Neural crest cell (in vitro differentiated cells): Measurements from ENCODE around the gene SMIM20. TPM values are rescaled to one million over a fixed set of nuclear protein-coding genes. Genes with fewer than 3 reads are reported as not detected.
A peak's percentile ranks its signal among the peaks of the same experiment; 100 is the strongest.

Experiments
- DNase-seq: peaks from one replicate; pipeline ENCODE4 v3.0.0; 2021; ENCODE audit warnings: low read depth, mixed read lengths, low spot score
- H3K27ac Mint-ChIP-seq: one replicate; pipeline ENCODE4 v1.8.0; 2021; ENCODE audit warnings: mild to moderate bottlenecking, mixed read lengths; ENCODE audit not compliant: unreplicated experiment
- H3K27me3 Mint-ChIP-seq: 2 replicates; pipeline ENCODE4 v1.8.0; 2021; ENCODE audit warnings: low read depth, mild to moderate bottlenecking, mixed read lengths
- H3K36me3 Mint-ChIP-seq: 2 replicates; pipeline ENCODE4 v1.8.0; 2021; ENCODE audit warnings: low read depth, mild to moderate bottlenecking, mixed read lengths
- H3K4me1 Mint-ChIP-seq: 2 replicates; pipeline ENCODE4 v1.8.0; 2021; ENCODE audit warnings: mixed read lengths
- H3K4me3 Mint-ChIP-seq: one replicate; pipeline ENCODE4 v1.8.0; 2021; ENCODE audit warnings: mild to moderate bottlenecking, mixed read lengths
- H3K9me3 Mint-ChIP-seq: 2 replicates; pipeline ENCODE4 v1.8.0; 2021; ENCODE audit warnings: mixed read lengths
- total RNA-seq: library from RNA; stranded (reverse); gene quantifications from 2 replicates; pipeline ENCODE4 v1.2.1, GENCODE V29; 2021
- TF ChIP-seq, protein P1 (sequence below): fragments of 200-600 bp; sonication (generic); conservative IDR thresholded peaks from 2 replicates; pipeline ENCODE4 v1.5.0; 2021; ENCODE audit warnings: antibody characterized with exemption, mild to moderate bottlenecking

Gene SMIM20
- total RNA-seq, 1 donor from 2014 or later, result 24.9 TPM

DNA sequence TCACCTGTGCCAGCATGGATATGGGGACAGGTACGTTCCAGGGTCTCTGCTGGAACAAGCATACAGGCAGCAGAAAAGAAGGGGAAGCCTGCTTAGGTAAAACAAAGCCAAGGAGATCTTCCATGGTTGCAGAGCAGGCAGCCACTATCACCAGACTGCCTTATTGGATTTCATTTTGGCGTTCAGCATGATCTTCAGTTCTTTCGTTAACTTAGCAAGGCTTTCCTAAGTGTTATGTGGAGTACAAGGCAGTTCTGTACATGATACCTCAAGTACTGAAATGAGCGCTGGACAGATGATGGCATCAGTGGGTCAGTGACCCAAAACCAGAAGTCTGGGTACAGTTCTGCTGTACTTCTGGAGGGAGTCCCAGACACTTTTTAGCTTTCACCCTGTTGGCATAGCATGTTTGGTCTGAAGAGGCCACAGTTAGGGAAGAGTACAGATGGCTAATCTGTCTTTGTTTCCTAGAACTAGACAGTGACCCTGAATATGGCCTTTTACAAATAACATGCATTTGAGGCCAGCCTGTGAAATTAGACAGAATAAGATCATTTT, 8.9 kb downstream of the SMIM20 start:
- peaks cover 2% of the 10 kb centered on the region for H3K36me3 Mint-ChIP-seq
- peaks cover 32% of the 10 kb centered on the region for H3K4me1 Mint-ChIP-seq
- no peak overlapping the region for H3K4me3 Mint-ChIP-seq
- H3K9me3 Mint-ChIP-seq, result no peaks in the 10 kb centered on the region
- no peak for DNase-seq
- H3K27me3 Mint-ChIP-seq, result no peaks in the 10 kb centered on the region
- H3K27ac Mint-ChIP-seq, result peak overlapping the region; percentile 32
- TF ChIP-seq, protein P1, sequence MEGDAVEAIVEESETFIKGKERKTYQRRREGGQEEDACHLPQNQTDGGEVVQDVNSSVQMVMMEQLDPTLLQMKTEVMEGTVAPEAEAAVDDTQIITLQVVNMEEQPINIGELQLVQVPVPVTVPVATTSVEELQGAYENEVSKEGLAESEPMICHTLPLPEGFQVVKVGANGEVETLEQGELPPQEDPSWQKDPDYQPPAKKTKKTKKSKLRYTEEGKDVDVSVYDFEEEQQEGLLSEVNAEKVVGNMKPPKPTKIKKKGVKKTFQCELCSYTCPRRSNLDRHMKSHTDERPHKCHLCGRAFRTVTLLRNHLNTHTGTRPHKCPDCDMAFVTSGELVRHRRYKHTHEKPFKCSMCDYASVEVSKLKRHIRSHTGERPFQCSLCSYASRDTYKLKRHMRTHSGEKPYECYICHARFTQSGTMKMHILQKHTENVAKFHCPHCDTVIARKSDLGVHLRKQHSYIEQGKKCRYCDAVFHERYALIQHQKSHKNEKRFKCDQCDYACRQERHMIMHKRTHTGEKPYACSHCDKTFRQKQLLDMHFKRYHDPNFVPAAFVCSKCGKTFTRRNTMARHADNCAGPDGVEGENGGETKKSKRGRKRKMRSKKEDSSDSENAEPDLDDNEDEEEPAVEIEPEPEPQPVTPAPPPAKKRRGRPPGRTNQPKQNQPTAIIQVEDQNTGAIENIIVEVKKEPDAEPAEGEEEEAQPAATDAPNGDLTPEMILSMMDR, result no peak

DNA sequence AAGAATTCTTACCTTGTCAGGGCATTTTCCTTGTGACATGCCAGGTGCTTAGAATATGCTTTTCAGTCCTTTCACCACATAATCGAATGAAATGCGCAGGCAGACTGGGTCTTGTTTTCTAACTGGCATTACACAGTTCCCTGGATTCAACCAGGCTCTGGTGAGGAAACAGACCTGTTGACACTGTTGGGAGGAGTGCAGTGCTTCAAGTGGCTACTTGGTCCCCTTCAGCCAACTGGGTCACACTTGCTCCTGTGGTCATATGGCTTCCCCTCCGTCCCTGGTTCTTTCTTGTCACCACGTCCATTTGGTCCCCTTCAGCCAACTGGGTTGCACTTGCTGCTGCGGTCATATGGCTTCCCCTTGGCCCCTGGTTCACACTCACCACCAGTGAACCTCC, 9.7 kb downstream of the SMIM20 start:
- TF ChIP-seq, protein P1, result no peak
- H3K9me3 Mint-ChIP-seq, result no peaks in the 10 kb centered on the region
- H3K36me3 Mint-ChIP-seq, result peaks cover 2% of the 10 kb centered on the region
- no peak overlapping the region for H3K4me3 Mint-ChIP-seq
- no peak for DNase-seq
- no peaks in the 10 kb centered on the region for H3K27me3 Mint-ChIP-seq
- peaks cover 38% of the 10 kb centered on the region for H3K4me1 Mint-ChIP-seq
- H3K27ac Mint-ChIP-seq, result no peak overlapping the region

DNA sequence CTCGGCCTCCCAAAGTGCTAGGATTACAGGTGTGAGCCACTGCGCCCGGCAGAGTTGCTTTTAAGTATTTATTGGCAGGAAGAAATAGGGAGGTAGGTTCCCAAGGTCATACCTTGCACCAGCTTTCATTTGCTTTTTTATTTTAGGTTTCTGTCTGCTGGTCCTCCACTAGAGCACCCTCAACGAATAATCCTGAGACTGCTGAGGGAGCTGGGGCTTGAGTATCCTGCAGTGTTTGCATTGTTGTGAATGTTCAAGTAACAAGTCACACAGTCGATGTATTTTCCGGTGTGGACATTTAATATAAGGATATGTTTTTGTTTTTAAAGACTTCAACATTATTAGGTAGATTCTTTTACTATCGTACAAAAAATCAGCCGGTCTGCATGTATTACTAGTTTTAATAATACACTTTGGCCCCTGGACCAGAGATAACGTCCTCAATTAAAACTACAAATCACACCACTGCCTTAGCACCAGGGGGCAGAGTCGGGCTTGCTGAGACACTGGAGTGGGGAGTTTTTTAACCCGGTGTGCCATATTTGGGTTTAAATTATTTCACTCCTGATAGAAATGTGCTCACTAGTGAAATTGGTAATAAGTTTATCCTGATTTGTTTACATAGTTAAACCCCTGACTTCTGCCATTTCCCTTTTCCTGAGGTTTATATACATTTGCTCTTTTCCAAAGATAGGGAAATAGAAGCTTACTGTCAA, 11.6 kb downstream of the SMIM20 start:
- no peak overlapping the region for H3K4me3 Mint-ChIP-seq
- TF ChIP-seq, protein P1, result peak; percentile 72
- H3K27ac Mint-ChIP-seq, result no peak overlapping the region
- H3K9me3 Mint-ChIP-seq, result no peaks in the 10 kb centered on the region
- H3K4me1 Mint-ChIP-seq, result peaks cover 32% of the 10 kb centered on the region
- H3K36me3 Mint-ChIP-seq, result peaks cover 7% of the 10 kb centered on the region
- no peaks in the 10 kb centered on the region for H3K27me3 Mint-ChIP-seq
- DNase-seq, result peak; percentile 33

DNA sequence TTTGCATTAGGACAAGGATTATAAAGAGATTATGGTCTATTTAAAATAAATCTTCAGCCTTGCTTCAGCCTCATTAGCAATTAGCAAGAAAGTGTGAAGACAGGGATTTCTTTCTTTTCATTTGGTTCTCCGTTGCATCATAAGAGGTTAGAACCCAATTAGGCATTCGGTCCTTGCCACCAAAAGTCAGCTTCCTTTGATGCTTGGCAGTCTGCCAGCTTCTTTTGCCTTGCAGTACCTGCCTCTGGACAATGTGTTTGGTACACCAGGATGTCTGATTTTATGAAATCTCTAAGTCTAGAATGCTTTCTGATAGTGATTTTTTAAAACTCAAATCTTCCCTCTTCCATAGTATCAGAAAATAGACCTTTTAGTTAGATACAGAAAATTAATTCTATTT, 12.4 kb downstream of the SMIM20 start:
- Mint-ChIP-seq H3K36me3 (peaks cover 4% of the 10 kb centered on the region), H3K27me3 (no peaks in the 10 kb centered on the region)
- no peak for DNase-seq

DNA sequence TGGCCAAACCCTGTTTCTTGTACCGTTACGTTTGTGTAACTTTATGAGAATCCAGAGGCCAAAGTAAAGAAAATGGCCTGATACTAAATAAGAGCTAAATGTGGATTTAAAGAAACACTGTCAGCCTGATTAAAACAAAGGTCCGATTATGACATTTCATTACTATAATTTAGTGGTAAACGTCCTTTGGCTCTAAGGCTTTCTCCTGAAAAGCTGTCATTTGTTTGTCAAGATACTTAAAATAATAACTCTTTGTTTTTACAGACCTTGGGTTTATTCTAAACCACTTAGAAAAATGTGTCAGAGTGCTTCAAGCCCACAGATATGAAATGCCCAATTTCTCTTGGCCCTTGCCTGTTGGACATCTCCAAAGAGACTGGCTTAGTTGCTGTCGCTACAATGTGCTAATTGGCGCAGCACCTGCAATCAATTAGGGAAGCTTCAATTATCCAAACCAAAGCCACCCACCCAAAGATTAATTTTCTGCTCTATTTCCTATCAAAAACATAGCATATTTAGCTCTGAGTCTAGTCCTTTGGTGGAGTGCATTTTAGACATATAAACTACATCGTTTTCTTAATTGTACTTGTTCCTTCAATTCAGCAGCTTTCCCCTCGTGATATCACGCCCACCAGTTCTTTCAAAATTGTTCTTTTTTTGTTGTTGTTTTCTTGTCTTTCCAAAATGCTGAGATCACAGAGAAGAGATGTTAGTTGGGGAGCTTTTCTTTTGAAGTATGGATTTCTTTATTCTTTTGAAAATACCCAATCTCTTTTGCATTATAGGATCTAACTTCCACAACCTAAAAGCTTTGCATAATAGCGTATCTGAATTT, 13.6 kb downstream of the SMIM20 start:
- H3K27ac Mint-ChIP-seq, result peak overlapping the region; percentile 15
- H3K4me3 Mint-ChIP-seq, result no peak overlapping the region
- no peaks in the 10 kb centered on the region for H3K9me3 Mint-ChIP-seq
- H3K4me1 Mint-ChIP-seq, result peaks cover 30% of the 10 kb centered on the region
- H3K27me3 Mint-ChIP-seq, result no peaks in the 10 kb centered on the region
- TF ChIP-seq, protein P1, result no peak
- no peak for DNase-seq
- peaks cover 4% of the 10 kb centered on the region for H3K36me3 Mint-ChIP-seq

More for the DNA sequence above, 12.4 kb downstream of the SMIM20 start:
- peaks cover 31% of the 10 kb centered on the region for H3K4me1 Mint-ChIP-seq
- H3K27ac Mint-ChIP-seq, result no peak overlapping the region
- TF ChIP-seq, protein P1, result no peak
- H3K4me3 Mint-ChIP-seq, result no peak overlapping the region
- no peaks in the 10 kb centered on the region for H3K9me3 Mint-ChIP-seq
